Pancreas (tissue), 10 donors: Measurements from ENCODE around the gene ARMC6. TPM values are rescaled to one million over a fixed set of nuclear protein-coding genes. Genes with fewer than 3 reads are reported as not detected.
A peak's percentile ranks its signal among the peaks of the same experiment; 100 is the strongest.
"Not testable (repeated sequence)": the region's sequence is repeated elsewhere in the genome, so short reads cannot be mapped to it uniquely, and the experiment has no call there.

Source experiments
- ATAC-seq, 4 donors: fragments of 200-7000 bp; cut with Tn5 transposase; one replicate each; pipeline versions ENCODE4 v1.8.0 to v1.9.1; 2020; ENCODE audit warnings: mild to moderate bottlenecking in 4 of 4, moderate library complexity in 4 of 4
- DNase-seq, 6 donors: peaks; one replicate each; pipeline ENCODE4 v3.0.0-alpha.2; 2020
- FAIRE-seq: peaks from 2 replicates; lab custom pipeline; 2012; peaks lifted over from hg19 to GRCh38; lab: Jason Lieb, UNC
- H3K27ac ChIP-seq, 4 donors: fragments of 200-600 bp; sonication (generic); 1 replicate in 3 of 4; 2 replicates in 1 of 4; pipeline versions ENCODE4 v1.5.0 to v1.8.0; 2020
- H3K27me3 ChIP-seq, 4 donors: fragments of 200-600 bp; one replicate each; pipeline ENCODE4 v1.8.0; 2021
- H3K36me3 ChIP-seq, 3 donors: fragments of 200-600 bp; sonication (generic) in 1 of 3; one replicate each; pipeline versions ENCODE4 v1.5.0 to v1.8.0; 2020 to 2021
- H3K4me1 ChIP-seq, 3 donors: fragments of 200-600 bp; one replicate each; pipeline ENCODE4 v1.8.0; 2021
- H3K4me3 ChIP-seq, 4 donors: fragments of 200-600 bp; sonication (generic) in 2 of 4; one replicate each; pipeline versions ENCODE4 v1.5.0 to v1.8.0; 2020 to 2021
- H3K9me3 ChIP-seq, 4 donors: fragments of 200-600 bp; one replicate each; pipeline ENCODE4 v1.8.0; 2021
- WGBS, 2 donors: extraction: QIAGEN DNeasy Blood & Tissue Kit; methylation state at CpG; one replicate each; pipeline ENCODE4 v1.1.7; 2013; 5-methylcytosine and 5-hydroxymethylcytosine counted together
- intact Hi-C, 3 donors: fragments of 100-400 bp; cut with DNase I; formaldehyde crosslinking; loops; one replicate each; pipeline versions ENCODE4 v1.11.1 to v1.14.2; 2022
- polyA plus RNA-seq, 2 donors: library from polyadenylated mRNA; stranded (reverse); fragments of 200-250 nt; gene quantifications; one replicate each; pipeline ENCODE4 v1.2.3, GENCODE V29; 2013
- total RNA-seq, 6 donors: library from RNA; stranded (reverse); fragmentation: NEBNext Ultra II Directional in 4 of 6; extraction: Animal tissue kit (Norgen Biotek cat#: 25700) in 4 of 6; gene quantifications; one replicate each; pipeline versions ENCODE4 v1.2.1 to v1.2.4, GENCODE V29; 2021 to 2023
- TF ChIP-seq, protein P1 (sequence below), 4 donors: fragments of 200-600 bp; sonication (generic) in 3 of 4; IDR thresholded peaks; one replicate each; pipeline versions ENCODE4 v1.5.0 to v1.8.0; 2021; ENCODE audit warnings: antibody characterized with exemption in 4 of 4
- donor health status: healthy with polysubstance abuse.
- donor health status: DM: no; HTN: no; CAD: no; lungs with moderate emphysema.
- donor health status: DM: no; HTN: no; CAD: no.
- donor health status: control.
- donor health status: control.
- donor health status: Bipolar disorder and iron deficiency.
- donor health status: DM: yes; HTN: yes; CAD: no.
- donor health status: DM: no; HTN: no; CAD: no.
- donor health status: DM: no; HTN: no; CAD: no.
- donor health status: DM: yes; HTN: yes; CAD: no.

ARMC6 gene
- total and polyA plus RNA-seq, 8 donors = 3.1 to 18.3 (median 7.9) TPM

DNA sequence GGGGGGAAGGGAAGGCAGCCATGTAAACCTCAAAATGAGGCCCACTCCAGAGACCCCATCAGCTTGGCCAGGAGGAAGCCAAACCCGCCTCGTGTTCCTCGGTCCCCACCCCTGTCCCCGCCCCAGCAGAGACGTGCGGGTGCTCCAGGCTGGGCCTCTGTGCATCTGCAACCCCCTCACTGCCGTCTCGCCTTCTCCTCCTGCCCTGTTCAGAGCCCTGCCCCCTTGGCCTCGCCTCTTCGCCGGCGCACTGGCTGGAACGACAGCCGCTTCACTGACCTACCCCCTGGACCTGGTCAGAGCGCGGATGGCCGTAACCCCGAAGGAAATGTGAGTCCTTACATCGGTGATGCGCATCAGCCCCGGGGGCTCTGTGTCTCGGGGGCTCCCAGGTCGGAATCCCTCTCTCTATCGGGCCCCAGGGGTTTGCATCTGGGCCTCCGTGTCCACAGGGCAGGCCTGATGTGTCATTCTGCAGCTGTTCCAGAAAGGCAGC, 72.7 kb downstream of the ARMC6 start:
- TF ChIP-seq, protein P1, sequence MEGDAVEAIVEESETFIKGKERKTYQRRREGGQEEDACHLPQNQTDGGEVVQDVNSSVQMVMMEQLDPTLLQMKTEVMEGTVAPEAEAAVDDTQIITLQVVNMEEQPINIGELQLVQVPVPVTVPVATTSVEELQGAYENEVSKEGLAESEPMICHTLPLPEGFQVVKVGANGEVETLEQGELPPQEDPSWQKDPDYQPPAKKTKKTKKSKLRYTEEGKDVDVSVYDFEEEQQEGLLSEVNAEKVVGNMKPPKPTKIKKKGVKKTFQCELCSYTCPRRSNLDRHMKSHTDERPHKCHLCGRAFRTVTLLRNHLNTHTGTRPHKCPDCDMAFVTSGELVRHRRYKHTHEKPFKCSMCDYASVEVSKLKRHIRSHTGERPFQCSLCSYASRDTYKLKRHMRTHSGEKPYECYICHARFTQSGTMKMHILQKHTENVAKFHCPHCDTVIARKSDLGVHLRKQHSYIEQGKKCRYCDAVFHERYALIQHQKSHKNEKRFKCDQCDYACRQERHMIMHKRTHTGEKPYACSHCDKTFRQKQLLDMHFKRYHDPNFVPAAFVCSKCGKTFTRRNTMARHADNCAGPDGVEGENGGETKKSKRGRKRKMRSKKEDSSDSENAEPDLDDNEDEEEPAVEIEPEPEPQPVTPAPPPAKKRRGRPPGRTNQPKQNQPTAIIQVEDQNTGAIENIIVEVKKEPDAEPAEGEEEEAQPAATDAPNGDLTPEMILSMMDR (IDR thresholded peaks at IDR 0.05) = no peak
- DNase-seq (no peak), FAIRE-seq (no peak), ATAC-seq (peak in 3 of 4 donors; percentile 10 to 39 (median 38))
- Histone ChIP-seq H3K27ac (no peak overlapping the region), H3K36me3 (no peaks in the 10 kb centered on the region), H3K9me3 (no peaks in the 10 kb centered on the region), H3K4me3 (peak overlapping the region in 2 of 4 donors; percentile 10 to 20), H3K4me1 (no peaks in the 10 kb centered on the region), H3K27me3 (no peaks in the 10 kb centered on the region)
- 77 to 79% methylated on average over 25 of the region's 25 CpGs for WGBS, 2 donors
- intact Hi-C loops = no loop called here

GRCh38 chr19:19106938-19107337, 73.5 kb downstream of the ARMC6 start:
- H3K4me3 ChIP-seq, intact Hi-C loops, ATAC-seq, H3K4me1 ChIP-seq, FAIRE-seq, H3K36me3 ChIP-seq, H3K27me3 ChIP-seq, H3K27ac ChIP-seq, H3K9me3 ChIP-seq, DNase-seq: not testable (repeated sequence)
- 96 to 98% methylated on average over 7 of the region's 7 CpGs for WGBS, 2 donors

DNA sequence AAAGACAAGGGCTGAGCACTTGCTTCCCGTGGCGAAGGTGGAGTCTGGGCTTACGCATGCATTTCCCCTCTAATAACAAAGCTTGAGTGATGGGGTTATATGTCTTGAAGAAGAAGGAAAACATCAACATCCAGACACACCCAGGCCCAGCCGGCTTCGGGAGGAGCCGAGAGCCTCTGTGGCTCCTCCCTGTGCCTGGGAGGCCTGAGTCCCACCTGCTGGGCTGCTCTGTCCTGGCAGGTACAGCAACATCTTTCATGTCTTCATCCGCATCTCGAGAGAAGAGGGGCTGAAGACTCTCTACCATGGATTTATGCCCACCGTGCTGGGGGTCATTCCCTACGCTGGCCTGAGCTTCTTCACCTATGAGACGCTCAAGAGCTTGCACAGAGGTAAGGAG, 74.3 kb downstream of the ARMC6 start:
- no peaks in the 10 kb centered on the region for H3K36me3 ChIP-seq
- WGBS, 2 donors = 89 to 93% methylated on average over 11 of the region's 11 CpGs
- no peaks in the 10 kb centered on the region for H3K27me3 ChIP-seq
- TF ChIP-seq, protein P1 (IDR thresholded peaks at IDR 0.05) = no peak
- no peak overlapping the region for H3K4me3 ChIP-seq
- no peaks in the 10 kb centered on the region for H3K9me3 ChIP-seq
- no peaks in the 10 kb centered on the region for H3K4me1 ChIP-seq
- no peak overlapping the region for H3K27ac ChIP-seq
- DNase-seq (no peak), FAIRE-seq (no peak), ATAC-seq (no peak)
- intact Hi-C loops = no loop called here

Other genes starting within 250 kb of the ARMC6 start
- gene COMP, start 242.3 kb upstream of the ARMC6 start, total RNA-seq = 1 to 10 TPM in 2 of 6 donors, under 1 TPM in 4; 0.05 to 3.7 (median 0.59) TPM
- under 1 TPM; 0.23 to 0.49 TPM for gene COMP, start 242.3 kb upstream of the ARMC6 start, polyA plus RNA-seq
- gene UPF1, start 201.6 kb upstream of the ARMC6 start, total RNA-seq = 10 to 100 TPM; 26.3 to 54.4 (median 33.4) TPM
- 10 to 100 TPM; 44.1 to 50.7 TPM for gene UPF1, start 201.6 kb upstream of the ARMC6 start, polyA plus RNA-seq
- under 1 TPM; 0.16 to 0.75 (median 0.33) TPM for gene CERS1, start 137.4 kb upstream of the ARMC6 start, total RNA-seq
- gene CERS1, start 137.4 kb upstream of the ARMC6 start, polyA plus RNA-seq = 1 to 10 TPM; 1.7 to 8.3 TPM
- 100 to 1,000 TPM in 1 of 6 donors, 10 to 100 TPM in 5; 58.2 to 107 (median 91.2) TPM for gene COPE, start 114.2 kb upstream of the ARMC6 start, total RNA-seq
- 100 to 1,000 TPM; 152 to 200 TPM for gene COPE, start 114.2 kb upstream of the ARMC6 start, polyA plus RNA-seq
- gene DDX49, start 113.9 kb upstream of the ARMC6 start, total RNA-seq = 10 to 100 TPM; 17.5 to 30.9 (median 24.0) TPM
- 10 to 100 TPM; 40.3 to 42.2 TPM for gene DDX49, start 113.9 kb upstream of the ARMC6 start, polyA plus RNA-seq
- gene HOMER3, start 92.4 kb upstream of the ARMC6 start, total RNA-seq = 10 to 100 TPM in 1 of 6 donors, 1 to 10 TPM in 5; 3.7 to 15.2 (median 5.3) TPM
- gene HOMER3, start 92.4 kb upstream of the ARMC6 start, polyA plus RNA-seq = 10 to 100 TPM; 19.4 to 24.8 TPM
- gene SUGP2, start 86 bp upstream of the ARMC6 start, total RNA-seq = 10 to 100 TPM; 15.4 to 38.3 (median 23.9) TPM
- 10 to 100 TPM; 60.4 to 60.6 TPM for gene SUGP2, start 86 bp upstream of the ARMC6 start, polyA plus RNA-seq
- 1 to 10 TPM; 3.9 to 8.6 (median 5.7) TPM for gene SLC25A42, start 30.4 kb downstream of the ARMC6 start, total RNA-seq
- 1 to 10 TPM; 7.4 to 8.7 TPM for gene SLC25A42, start 30.4 kb downstream of the ARMC6 start, polyA plus RNA-seq
- 10 to 100 TPM; 10.5 to 14.6 (median 11.7) TPM for gene TMEM161A, start 104.9 kb downstream of the ARMC6 start, total RNA-seq
- gene TMEM161A, start 104.9 kb downstream of the ARMC6 start, polyA plus RNA-seq = 10 to 100 TPM; 35.2 to 35.6 TPM
- gene MEF2B, start 136.7 kb downstream of the ARMC6 start, total RNA-seq = 1 to 10 TPM in 2 of 6 donors, under 1 TPM in 4; 0.34 to 1.5 (median 0.89) TPM
- 1 to 10 TPM; 1.7 to 2.8 TPM for gene MEF2B, start 136.7 kb downstream of the ARMC6 start, polyA plus RNA-seq
- 10 to 100 TPM in 4 of 6 donors, 1 to 10 TPM in 2; 7.2 to 13.7 (median 10.3) TPM for gene BORCS8, start 158.5 kb downstream of the ARMC6 start, total RNA-seq
- 10 to 100 TPM; 25.9 to 28.9 TPM for gene BORCS8, start 158.5 kb downstream of the ARMC6 start, polyA plus RNA-seq
- gene RFXANK, start 158.7 kb downstream of the ARMC6 start, total RNA-seq = 10 to 100 TPM; 21.0 to 40.4 (median 30.8) TPM
- gene RFXANK, start 158.7 kb downstream of the ARMC6 start, polyA plus RNA-seq = 100 to 1,000 TPM in 1 of 2 donors, 10 to 100 TPM in 1; 83.1 to 111 TPM
- 1 to 10 TPM; 6.8 to 9.8 (median 8.3) TPM for gene NR2C2AP, start 169.8 kb downstream of the ARMC6 start, total RNA-seq
- gene NR2C2AP, start 169.8 kb downstream of the ARMC6 start, polyA plus RNA-seq = 10 to 100 TPM; 15.7 to 19.1 TPM
- under 1 TPM in 3 of 6 donors, not detected in 3; 0.04 to 0.13 (median 0.06) TPM for gene NCAN, start 178.4 kb downstream of the ARMC6 start, total RNA-seq
- under 1 TPM; 0.04 to 0.12 TPM for gene NCAN, start 178.4 kb downstream of the ARMC6 start, polyA plus RNA-seq
- under 1 TPM in 5 of 6 donors, not detected in 1; 0.08 to 0.50 (median 0.23) TPM for gene TM6SF2, start 239.7 kb downstream of the ARMC6 start, total RNA-seq
- gene TM6SF2, start 239.7 kb downstream of the ARMC6 start, polyA plus RNA-seq = 1 to 10 TPM; 1.5 to 1.6 TPM